ENCODE data around the gene HDAC4.
"Not testable (repeated sequence)": the region's sequence is repeated elsewhere in the genome, so short reads cannot be mapped to it uniquely, and the experiment has no call there.

The HDAC4 gene

DNA sequence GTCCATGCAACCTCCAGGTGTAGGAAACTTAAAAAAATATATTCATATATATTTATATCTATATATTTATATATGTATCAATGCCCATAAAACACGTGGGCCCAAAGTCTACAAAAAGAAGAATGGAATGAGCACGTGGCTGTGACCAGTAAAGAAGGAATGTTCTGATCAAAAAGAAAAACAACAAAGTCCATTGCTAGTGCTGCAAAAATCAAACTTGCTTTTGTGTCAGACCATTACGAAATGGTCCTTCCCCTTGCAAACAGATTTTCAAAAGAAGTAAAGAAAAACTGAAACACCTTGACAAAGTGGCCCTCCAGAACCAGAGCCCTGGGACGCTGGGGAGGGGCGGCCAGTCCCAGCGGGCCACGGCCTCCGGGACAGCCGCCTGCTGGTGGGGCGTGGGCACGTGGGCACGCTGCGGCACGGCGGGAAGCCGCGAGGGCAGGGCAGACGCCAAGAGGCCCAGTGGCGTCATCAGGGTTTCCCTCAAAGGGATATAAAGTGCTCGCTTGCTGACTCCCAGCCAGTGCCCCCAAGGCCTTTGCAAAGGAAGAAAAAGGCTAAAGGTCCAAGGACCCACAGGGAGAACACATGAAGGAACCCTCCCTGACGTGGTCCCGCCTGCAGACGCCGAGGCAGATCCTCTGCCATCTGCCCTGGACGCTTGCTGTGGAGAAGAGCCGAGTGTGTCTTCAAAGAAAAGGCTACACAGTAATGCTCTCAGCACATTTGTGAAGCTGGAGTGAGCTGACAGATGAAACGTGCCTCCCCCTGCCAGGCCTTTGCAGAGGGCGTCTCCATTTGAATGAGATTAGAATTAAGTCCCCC lies 351.2 kb downstream of the HDAC4 start:
- intact Hi-C loops (cut with DNase I): loop anchor here (10.0 kb wide), 1 partner anchor 935 kb away; no protein-coding TSS in a partner anchor
- peak in 3 of 10 donors; percentile 42 to 59 (median 49) for DNase-seq

GRCh38 chr2:239048736-239049135 lies 352.1 kb downstream of the HDAC4 start:
- intact Hi-C loops (cut with DNase I): loop anchor here (10.0 kb wide), 1 partner anchor 936 kb away; no protein-coding TSS in a partner anchor

GRCh38 chr2:239047861-239048260 lies 353.0 kb downstream of the HDAC4 start:
- intact Hi-C loops (cut with DNase I): loop anchor here (10.0 kb wide), 1 partner anchor 937 kb away; no protein-coding TSS in a partner anchor
- peak in 3 of 10 donors; percentile 22 to 75 (median 59) for DNase-seq

More at GRCh38 chr2:239048736-239049135, 352.1 kb downstream of the HDAC4 start:
- peak in 3 of 10 donors; percentile 5 to 57 (median 48) for DNase-seq

- peak in 3 of 10 donors; percentile 18 to 74 (median 65) for DNase-seq
Observed at GRCh38 chr2:239047420-239047819, 353.4 kb downstream of the HDAC4 start.

GRCh38 chr2:239046822-239047221 lies 354.0 kb downstream of the HDAC4 start:
- DNase-seq: peak in 3 of 10 donors; percentile 62 to 72 (median 62)
- intact Hi-C loops (cut with DNase I): loop anchor here (10.0 kb wide), 1 partner anchor 938 kb away; no protein-coding TSS in a partner anchor

More at GRCh38 chr2:239047420-239047819, 353.4 kb downstream of the HDAC4 start:
- intact Hi-C loops (cut with DNase I): loop anchor here (10.0 kb wide), 1 partner anchor 937 kb away; no protein-coding TSS in a partner anchor

- peak in 3 of 10 donors; percentile 27 to 64 (median 38) for DNase-seq
- intact Hi-C loops (cut with DNase I): loop anchor here (10.0 kb wide), 1 partner anchor 940 kb away; no protein-coding TSS in a partner anchor
Observed at GRCh38 chr2:239044336-239044735, 356.5 kb downstream of the HDAC4 start.

DNA sequence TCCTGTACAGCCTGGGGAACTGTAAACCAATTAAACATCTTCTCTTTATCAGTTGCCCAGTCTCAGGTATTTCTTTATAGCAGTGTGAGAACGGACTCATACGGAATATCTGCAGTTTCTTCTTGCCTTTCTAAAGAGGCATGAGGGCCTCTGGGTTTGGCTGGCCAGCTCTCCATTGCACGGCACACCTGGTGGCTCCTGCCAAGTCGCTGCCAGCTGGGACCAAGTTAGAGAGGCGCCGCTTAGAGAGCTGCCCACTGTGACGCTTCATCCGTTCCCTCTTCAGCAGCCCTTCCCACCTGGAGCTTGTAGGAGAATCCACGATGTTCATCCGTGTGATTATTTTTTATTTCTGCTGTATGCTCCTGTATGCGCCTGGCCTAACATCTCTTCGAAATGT lies 357.5 kb downstream of the HDAC4 start:
- peak in 3 of 10 donors; percentile 54 to 67 (median 59) for DNase-seq
- intact Hi-C loops (cut with DNase I): loop anchor here (10.0 kb wide), 1 partner anchor 941 kb away; no protein-coding TSS in a partner anchor

DNA sequence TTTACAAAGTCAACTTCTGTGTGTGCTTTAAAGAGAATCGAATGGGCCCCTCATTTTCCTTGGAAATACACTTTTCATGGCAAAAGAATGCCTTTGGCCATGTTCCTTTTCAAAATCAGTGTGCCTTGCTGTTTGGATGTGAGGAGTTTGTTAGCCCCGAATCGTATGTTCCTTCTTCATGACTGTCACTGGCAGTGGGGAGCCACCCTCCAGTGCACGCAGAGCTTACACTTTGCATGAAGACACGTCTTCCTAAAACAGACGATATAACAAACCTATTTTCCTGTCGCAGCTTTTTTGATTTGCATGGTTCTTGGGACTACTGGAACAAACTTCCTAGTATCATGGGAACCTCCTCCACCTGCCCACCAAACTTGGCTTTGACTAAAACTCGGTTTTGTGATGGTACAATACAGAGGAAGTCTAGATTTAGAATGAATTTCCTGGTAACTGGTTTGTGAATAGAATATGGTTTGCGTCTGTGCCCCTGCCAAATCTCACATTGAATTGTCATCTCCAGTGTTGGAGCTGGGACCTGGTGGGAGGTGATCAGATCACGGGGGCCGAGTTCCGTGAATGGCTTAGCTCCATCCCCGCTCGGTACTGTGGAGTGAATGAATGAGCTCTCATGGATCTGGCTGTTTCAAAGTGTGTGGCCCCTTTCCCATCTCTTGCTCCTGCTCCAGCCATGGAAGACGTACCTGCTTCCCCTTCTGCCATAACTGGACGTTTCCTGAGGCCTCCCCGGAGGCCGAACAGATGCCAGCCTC lies 358.1 kb downstream of the HDAC4 start:
- DNase-seq: peak in 4 of 10 donors; percentile 42 to 83 (median 80)
- intact Hi-C loops (cut with DNase I): loop anchor here (10.0 kb wide), 1 partner anchor 942 kb away; no protein-coding TSS in a partner anchor

DNA sequence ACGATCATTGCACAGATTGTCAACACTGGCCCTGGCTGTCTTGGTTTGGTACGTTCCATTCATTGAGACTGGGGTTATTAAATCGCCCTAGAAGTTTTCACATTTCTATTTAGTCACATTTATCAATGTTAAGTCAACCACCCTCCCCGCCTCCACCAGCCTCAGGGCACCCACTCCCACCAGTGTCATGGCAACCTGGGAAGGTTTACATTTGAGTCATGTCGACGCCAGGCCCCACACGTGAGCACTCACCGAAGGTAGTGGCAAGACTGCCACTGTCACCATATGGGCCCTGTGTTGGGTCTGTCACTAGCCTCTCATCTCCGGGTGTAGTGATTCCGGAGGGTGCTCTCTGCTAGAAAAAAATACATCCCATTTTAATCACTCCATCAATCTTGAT lies 358.8 kb downstream of the HDAC4 start:
- DNase-seq: peak in 3 of 10 donors; percentile 39 to 70 (median 67)
- intact Hi-C loops (cut with DNase I): loop anchor here (10.0 kb wide), 1 partner anchor 943 kb away; no protein-coding TSS in a partner anchor

DNA sequence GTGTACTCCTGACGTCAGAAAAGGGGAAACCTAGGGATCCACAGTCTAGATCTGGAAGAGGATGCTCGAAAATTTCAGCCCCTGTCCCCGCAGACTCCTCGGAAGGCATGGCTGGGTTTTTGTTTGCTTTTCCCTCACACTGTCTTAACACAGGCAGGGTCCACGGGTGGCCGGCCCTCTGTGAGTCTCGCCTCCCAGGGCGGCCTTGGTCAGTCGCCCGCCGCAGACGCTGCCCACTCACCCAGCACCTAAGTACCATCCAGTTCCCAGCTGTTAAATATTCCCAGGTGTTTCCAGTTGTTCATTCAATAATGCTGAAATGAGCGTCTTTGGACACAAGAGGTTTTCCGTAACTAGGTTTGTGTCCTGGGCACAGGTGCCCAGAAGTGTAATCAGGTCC lies 359.8 kb downstream of the HDAC4 start:
- peak in 2 of 10 donors; percentile 51 to 63 for DNase-seq
- intact Hi-C loops (cut with DNase I): loop anchor here (10.0 kb wide), 1 partner anchor 944 kb away; no protein-coding TSS in a partner anchor

- peak in 5 of 10 donors; percentile 29 to 91 (median 66) for DNase-seq
- intact Hi-C loops (cut with DNase I): loop anchor here (10.0 kb wide), 1 partner anchor 945 kb away; no protein-coding TSS in a partner anchor
Observed at GRCh38 chr2:239040152-239040761, 360.6 kb downstream of the HDAC4 start.

GRCh38 chr2:239039479-239039861 lies 361.4 kb downstream of the HDAC4 start:
- peak in 9 of 10 donors; percentile 34 to 95 (median 70) for DNase-seq
- intact Hi-C loops (cut with DNase I): no loop called here

- intact Hi-C loops (cut with DNase I): no loop called here
- DNase-seq: peak in 2 of 10 donors; percentile 19 to 75
Observed at GRCh38 chr2:239038773-239039478, 361.9 kb downstream of the HDAC4 start.

- intact Hi-C loops (cut with DNase I): not testable (repeated sequence)
- peak in 2 of 10 donors; percentile 18 to 80 for DNase-seq
Observed at GRCh38 chr2:239038284-239038683, 362.5 kb downstream of the HDAC4 start.

GRCh38 chr2:239037559-239037910 lies 363.3 kb downstream of the HDAC4 start:
- peak in 1 of 10 donors; percentile 67 for DNase-seq
- intact Hi-C loops (cut with DNase I): no loop called here

DNA sequence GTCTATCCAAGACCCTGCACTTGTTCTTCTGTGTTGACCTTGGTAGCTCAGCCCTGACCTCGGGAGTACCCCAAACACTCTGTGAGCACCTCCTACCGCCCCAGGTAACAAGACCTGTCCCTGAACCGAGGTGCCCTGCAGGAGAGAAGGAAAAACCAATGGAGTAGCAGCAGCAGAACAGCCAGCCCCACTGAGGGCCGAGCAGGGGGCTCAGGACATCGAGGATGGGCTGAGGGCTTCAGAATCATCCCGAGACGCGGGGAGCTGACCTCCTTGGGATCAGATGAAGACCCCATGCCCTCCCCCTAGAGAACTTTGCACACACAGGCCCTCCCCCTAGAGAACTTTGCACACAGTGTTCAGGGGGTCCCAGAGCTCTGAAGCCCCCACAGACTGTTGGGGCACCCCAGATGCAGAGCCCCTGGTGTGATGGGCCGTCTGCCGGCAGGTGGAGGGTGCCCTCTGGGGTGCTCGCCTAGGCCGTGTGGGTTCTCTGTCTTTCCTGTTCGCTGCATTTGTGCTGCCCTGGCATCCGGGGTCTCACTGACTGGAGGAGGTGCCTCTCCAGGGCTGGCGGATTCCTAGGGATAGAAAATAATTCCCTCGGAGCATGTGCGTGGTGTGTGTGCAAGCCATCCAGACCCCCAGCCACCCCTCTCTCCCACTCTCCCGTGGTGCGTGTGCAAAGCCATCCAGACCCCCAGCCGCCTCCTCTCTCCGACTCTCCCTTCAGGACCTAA lies 363.8 kb downstream of the HDAC4 start:
- peak in 2 of 10 donors; percentile 58 to 66 for DNase-seq
- intact Hi-C loops (cut with DNase I): no loop called here

GRCh38 chr2:239035997-239036731 lies 364.7 kb downstream of the HDAC4 start:
- peak in 2 of 10 donors; percentile 66 to 73 for DNase-seq
- intact Hi-C loops (cut with DNase I): loop anchor here (1.0 kb wide), 1 partner anchor 70 kb away; no protein-coding TSS in a partner anchor
